ENCODE results near the gene LILRB5.

GRCh38 chr19:54206030-54206830 lies 50.8 kb downstream of the LILRB5 start:
- no peak for TF ChIP-seq EZH2 (IDR thresholded peaks at IDR 0.05; ENCODE audit: borderline replicate concordance, low read depth, low read length, poor library complexity, severe bottlenecking)
- TF ChIP-seq, protein P1, sequence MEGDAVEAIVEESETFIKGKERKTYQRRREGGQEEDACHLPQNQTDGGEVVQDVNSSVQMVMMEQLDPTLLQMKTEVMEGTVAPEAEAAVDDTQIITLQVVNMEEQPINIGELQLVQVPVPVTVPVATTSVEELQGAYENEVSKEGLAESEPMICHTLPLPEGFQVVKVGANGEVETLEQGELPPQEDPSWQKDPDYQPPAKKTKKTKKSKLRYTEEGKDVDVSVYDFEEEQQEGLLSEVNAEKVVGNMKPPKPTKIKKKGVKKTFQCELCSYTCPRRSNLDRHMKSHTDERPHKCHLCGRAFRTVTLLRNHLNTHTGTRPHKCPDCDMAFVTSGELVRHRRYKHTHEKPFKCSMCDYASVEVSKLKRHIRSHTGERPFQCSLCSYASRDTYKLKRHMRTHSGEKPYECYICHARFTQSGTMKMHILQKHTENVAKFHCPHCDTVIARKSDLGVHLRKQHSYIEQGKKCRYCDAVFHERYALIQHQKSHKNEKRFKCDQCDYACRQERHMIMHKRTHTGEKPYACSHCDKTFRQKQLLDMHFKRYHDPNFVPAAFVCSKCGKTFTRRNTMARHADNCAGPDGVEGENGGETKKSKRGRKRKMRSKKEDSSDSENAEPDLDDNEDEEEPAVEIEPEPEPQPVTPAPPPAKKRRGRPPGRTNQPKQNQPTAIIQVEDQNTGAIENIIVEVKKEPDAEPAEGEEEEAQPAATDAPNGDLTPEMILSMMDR (conservative IDR thresholded peaks at IDR 0.05; ENCODE audit: low read depth, low read length) = no peak
